ENCODE data around the gene IL23A. TPM values are rescaled to one million over a fixed set of nuclear protein-coding genes. Genes with fewer than 3 reads are reported as not detected.
A peak's percentile ranks its signal among the peaks of the same experiment; 100 is the strongest.

The IL23A gene, protein sequence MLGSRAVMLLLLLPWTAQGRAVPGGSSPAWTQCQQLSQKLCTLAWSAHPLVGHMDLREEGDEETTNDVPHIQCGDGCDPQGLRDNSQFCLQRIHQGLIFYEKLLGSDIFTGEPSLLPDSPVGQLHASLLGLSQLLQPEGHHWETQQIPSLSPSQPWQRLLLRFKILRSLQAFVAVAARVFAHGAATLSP
- 0.13 TPM in 1 of 2 replicates, not detected in the other for total RNA-seq

DNA sequence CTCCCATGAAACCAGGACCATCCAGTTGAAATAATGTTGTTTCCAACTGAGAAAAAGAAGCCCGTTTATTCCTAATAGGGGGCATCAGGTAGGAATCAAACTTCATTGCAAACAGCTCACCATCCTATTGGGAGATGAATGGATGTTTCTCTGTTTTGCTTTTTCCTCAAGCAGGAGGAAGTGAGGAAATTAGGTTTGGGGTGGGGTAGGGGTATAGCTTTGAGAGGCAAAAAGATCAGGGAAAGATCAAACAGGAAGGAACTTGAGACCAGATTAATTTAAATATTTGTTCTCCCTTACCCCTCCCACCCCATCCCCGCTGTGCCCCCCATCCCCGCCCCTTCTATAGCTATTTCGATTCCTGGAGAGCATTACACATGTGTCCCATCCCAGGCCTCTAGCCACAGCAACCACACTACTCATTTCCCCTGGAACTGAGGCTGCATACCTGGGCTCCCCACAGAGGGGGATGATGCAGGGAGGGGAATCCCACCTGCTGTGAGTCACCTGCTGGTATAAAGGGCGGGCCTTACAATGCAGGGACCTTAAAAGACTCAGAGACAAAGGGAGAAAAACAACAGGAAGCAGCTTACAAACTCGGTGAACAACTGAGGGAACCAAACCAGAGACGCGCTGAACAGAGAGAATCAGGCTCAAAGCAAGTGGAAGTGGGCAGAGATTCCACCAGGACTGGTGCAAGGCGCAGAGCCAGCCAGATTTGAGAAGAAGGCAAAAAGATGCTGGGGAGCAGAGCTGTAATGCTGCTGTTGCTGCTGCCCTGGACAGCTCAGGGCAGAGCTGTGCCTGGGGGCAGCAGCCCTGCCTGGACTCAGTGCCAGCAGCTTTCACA lies at the start of gene IL23A:
TSS of gene IL23A (plus strand) at position 577 of the 850 bp plus-strand sequence. CDS start at position 738, 161 bp downstream.
- no peak within 1 kb of the TSS for H3K4me3 ChIP-seq (ENCODE audit: low read depth, low read length)
- no peak for FAIRE-seq
- peak; percentile 93 for DNase-seq (ENCODE audit: low read depth)
- H3K36me3 ChIP-seq (ENCODE audit: control insufficient read depth, insufficient read depth, low read length), result peaks cover 3% of the 10 kb centered on the region
- TF ChIP-seq, protein P1, sequence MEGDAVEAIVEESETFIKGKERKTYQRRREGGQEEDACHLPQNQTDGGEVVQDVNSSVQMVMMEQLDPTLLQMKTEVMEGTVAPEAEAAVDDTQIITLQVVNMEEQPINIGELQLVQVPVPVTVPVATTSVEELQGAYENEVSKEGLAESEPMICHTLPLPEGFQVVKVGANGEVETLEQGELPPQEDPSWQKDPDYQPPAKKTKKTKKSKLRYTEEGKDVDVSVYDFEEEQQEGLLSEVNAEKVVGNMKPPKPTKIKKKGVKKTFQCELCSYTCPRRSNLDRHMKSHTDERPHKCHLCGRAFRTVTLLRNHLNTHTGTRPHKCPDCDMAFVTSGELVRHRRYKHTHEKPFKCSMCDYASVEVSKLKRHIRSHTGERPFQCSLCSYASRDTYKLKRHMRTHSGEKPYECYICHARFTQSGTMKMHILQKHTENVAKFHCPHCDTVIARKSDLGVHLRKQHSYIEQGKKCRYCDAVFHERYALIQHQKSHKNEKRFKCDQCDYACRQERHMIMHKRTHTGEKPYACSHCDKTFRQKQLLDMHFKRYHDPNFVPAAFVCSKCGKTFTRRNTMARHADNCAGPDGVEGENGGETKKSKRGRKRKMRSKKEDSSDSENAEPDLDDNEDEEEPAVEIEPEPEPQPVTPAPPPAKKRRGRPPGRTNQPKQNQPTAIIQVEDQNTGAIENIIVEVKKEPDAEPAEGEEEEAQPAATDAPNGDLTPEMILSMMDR (IDR thresholded peaks at IDR 0.05; ENCODE audit: insufficient read depth, low read length, severe bottlenecking), result no peak
- no peaks in the 10 kb centered on the region for H3K27me3 ChIP-seq (ENCODE audit: control insufficient read depth, insufficient read depth, low read length)

DNA sequence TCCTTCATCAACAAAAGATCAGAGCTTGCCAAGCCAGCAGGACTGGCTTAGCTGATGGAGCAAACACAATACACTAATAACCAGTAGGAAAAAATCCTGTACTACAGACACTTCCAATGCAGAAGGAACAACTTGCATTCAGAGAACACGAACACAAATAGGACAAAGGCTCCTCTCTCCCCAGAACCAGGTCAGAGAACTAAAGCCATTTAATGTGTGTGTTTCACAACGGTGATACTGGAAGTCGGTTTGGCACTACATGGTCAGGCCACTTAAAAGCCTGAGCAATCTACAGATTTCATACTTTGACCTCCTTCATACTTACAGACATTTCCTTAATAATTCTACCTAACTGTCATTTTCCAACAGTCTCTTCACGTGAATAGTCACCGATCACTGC lies 44.9 kb upstream of the IL23A start:
- DNase-seq (ENCODE audit: low read depth) (no peak), FAIRE-seq (no peak)
- H3K36me3 ChIP-seq (ENCODE audit: control insufficient read depth, insufficient read depth, low read length), result peaks cover 4% of the 10 kb centered on the region
- H3K4me3 ChIP-seq (ENCODE audit: low read depth, low read length), result no peak overlapping the region
- TF ChIP-seq, protein P1 (IDR thresholded peaks at IDR 0.05; ENCODE audit: insufficient read depth, low read length, severe bottlenecking), result no peak
- H3K27me3 ChIP-seq (ENCODE audit: control insufficient read depth, insufficient read depth, low read length), result no peaks in the 10 kb centered on the region

DNA sequence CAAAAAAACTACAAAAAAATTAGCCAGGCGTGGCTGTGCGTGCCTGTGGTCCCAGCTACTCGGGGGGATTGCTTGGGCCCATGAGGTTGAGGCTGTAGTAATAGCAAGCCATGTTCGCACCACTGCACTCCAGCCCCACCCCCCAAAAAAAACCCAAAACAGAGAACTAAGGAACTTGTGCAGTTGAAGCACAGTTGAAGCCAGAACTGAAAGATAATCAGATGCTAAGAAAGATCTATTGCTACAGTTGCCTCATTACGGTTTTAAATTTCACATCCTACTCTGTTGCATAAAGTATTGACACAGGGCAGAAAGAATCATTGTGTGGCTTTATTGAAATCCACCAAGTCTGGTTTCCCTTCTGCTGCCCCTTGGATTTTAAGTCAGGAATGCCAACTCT lies 42.4 kb upstream of the IL23A start:
- FAIRE-seq, result no peak
- no peaks in the 10 kb centered on the region for H3K27me3 ChIP-seq (ENCODE audit: control insufficient read depth, insufficient read depth, low read length)
- H3K36me3 ChIP-seq (ENCODE audit: control insufficient read depth, insufficient read depth, low read length), result peaks cover 4% of the 10 kb centered on the region

DNA sequence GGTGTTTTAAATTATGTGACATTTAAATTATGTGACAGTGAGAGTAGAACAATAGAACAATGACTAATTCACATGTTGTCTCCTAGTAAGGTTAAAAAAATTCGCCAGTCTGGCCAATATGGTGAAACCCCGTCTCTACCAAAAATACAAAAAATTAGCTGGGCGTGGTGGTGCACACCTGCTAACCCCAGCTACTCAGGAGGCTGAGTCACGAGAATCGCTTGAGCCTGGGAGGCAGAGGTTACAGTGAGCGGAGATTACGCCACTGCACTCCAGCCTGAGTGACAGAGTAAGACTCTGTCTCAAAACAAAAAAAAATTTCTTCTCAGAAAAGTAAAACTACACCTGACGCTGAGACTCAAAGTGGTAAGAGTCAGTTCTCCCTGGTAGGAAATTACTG lies 41.3 kb upstream of the IL23A start:
- no peak for FAIRE-seq
- peaks cover 7% of the 10 kb centered on the region for H3K36me3 ChIP-seq (ENCODE audit: control insufficient read depth, insufficient read depth, low read length)
- TF ChIP-seq, protein P1 (IDR thresholded peaks at IDR 0.05; ENCODE audit: insufficient read depth, low read length, severe bottlenecking), result no peak
- H3K27me3 ChIP-seq (ENCODE audit: control insufficient read depth, insufficient read depth, low read length), result no peaks in the 10 kb centered on the region
- DNase-seq (ENCODE audit: low read depth), result no peak
- no peak overlapping the region for H3K4me3 ChIP-seq (ENCODE audit: low read depth, low read length)

More for the DNA sequence above, 42.4 kb upstream of the IL23A start:
- DNase-seq (ENCODE audit: low read depth), result no peak
- TF ChIP-seq, protein P1 (IDR thresholded peaks at IDR 0.05; ENCODE audit: insufficient read depth, low read length, severe bottlenecking), result no peak
- H3K4me3 ChIP-seq (ENCODE audit: low read depth, low read length), result no peak overlapping the region

DNA sequence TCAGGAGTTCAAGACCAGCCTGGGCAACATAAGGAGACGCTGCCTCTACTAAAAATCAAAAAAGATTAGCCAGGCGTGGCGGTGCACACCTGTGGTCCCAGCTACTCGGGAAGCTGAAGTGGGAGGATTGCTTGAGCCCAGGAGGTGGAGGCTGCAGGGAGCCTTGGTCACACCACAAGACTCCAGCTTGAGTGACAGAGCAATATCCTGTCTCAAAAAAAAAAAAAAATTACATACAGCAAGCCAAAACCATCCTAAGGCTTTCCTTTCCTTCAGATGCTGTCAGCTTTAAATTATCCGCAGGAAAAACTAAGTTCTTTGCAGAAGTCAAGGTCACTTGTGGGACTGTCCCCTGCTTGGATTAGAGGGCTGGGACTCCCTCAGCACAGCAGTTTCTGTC lies 39.9 kb upstream of the IL23A start:
- DNase-seq (ENCODE audit: low read depth), result no peak
- no peak overlapping the region for H3K4me3 ChIP-seq (ENCODE audit: low read depth, low read length)
- FAIRE-seq, result no peak
- TF ChIP-seq, protein P1 (IDR thresholded peaks at IDR 0.05; ENCODE audit: insufficient read depth, low read length, severe bottlenecking), result no peak
- no peaks in the 10 kb centered on the region for H3K27me3 ChIP-seq (ENCODE audit: control insufficient read depth, insufficient read depth, low read length)
- peaks cover 7% of the 10 kb centered on the region for H3K36me3 ChIP-seq (ENCODE audit: control insufficient read depth, insufficient read depth, low read length)
